IMR-90 (cell line): ENCODE measurements around the gene NRP2.

Experiments used
- BHLHE40 ChIP-seq: fragments of 150-350 bp; IDR thresholded peaks from 2 replicates; pipeline ENCODE4 v1.6.1; 2016; ENCODE audit warnings: mild to moderate bottlenecking, low read depth, low read length
- CTCF ChIP-seq: conservative IDR thresholded peaks from 2 replicates; pipeline ENCODE4 v1.5.1; 2012; ENCODE audit warnings: mild to moderate bottlenecking, low read depth, low read length, improper control_type of control experiment
- ELK1 ChIP-seq: fragments of 150-350 bp; IDR thresholded peaks from 2 replicates; pipeline ENCODE4 v1.6.1; 2016; ENCODE audit warnings: low read depth, mild to moderate bottlenecking, low read length, moderate library complexity, borderline replicate concordance
- MAFK ChIP-seq: IDR thresholded peaks from 2 replicates; pipeline ENCODE4 v1.6.1; 2012; ENCODE audit warnings: low read depth, low read length, improper control_type of control experiment
- MAZ ChIP-seq: IDR thresholded peaks from 2 replicates; pipeline ENCODE4 v1.6.1; 2012; ENCODE audit warnings: low read depth, mild to moderate bottlenecking, low read length, improper control_type of control experiment, moderate library complexity, borderline replicate concordance
- MXI1 ChIP-seq: IDR thresholded peaks from 2 replicates; pipeline ENCODE4 v1.6.1; 2012; ENCODE audit warnings: low read depth, mild to moderate bottlenecking, low read length, moderate library complexity, borderline replicate concordance
- NFE2L2 ChIP-seq: fragments of 150-350 bp; IDR thresholded peaks from 2 replicates; pipeline ENCODE4 v1.6.1; 2016; ENCODE audit warnings: low read depth, mild to moderate bottlenecking, low read length
- POLR2A ChIP-seq: IDR thresholded peaks from 2 replicates; pipeline ENCODE4 v1.6.1; 2012; ENCODE audit warnings: mild to moderate bottlenecking, low read depth, low read length
- RAD21 ChIP-seq: IDR thresholded peaks from 2 replicates; pipeline ENCODE4 v1.6.1; 2012; ENCODE audit warnings: low read length, improper control_type of control experiment
- RCOR1 ChIP-seq: IDR thresholded peaks from 2 replicates; pipeline ENCODE4 v1.6.1; 2012; ENCODE audit warnings: mild to moderate bottlenecking, low read length, improper control_type of control experiment; ENCODE audit not compliant: insufficient replicate concordance
- RFX5 ChIP-seq: IDR thresholded peaks from 2 replicates; pipeline ENCODE4 v1.8.0; 2012; ENCODE audit warnings: low read depth, mild to moderate bottlenecking, low read length, moderate library complexity
- SMC3 ChIP-seq: fragments of 150-350 bp; IDR thresholded peaks from 2 replicates; pipeline ENCODE4 v1.6.1; 2016; ENCODE audit warnings: low read depth, mild to moderate bottlenecking, antibody characterized with exemption, low read length, moderate library complexity

- TF ChIP-seq CTCF (no peak), RAD21 (no peak), POLR2A (no peak), MAFK (no peak), NFE2L2 (no peak), SMC3 (no peak), MXI1 (no peak), BHLHE40 (no peak), RCOR1 (no peak), ELK1 (no peak), MAZ (no peak), RFX5 (no peak)
Observed at GRCh38 chr2:205698286-205699268, 16.3 kb downstream of the NRP2 start.
